Keratinocyte (primary cell): ENCODE results near the gene MGLL. TPM values are rescaled to one million over a fixed set of nuclear protein-coding genes. Genes with fewer than 3 reads are reported as not detected.

Source experiments
- DNase-seq: peaks from one replicate; pipeline ENCODE4 v3.0.0-alpha.2; 2011; ENCODE audit warnings: low read depth, missing footprints, low spot score
- FAIRE-seq: peaks from 2 replicates; lab custom pipeline; 2011; peaks lifted over from hg19 to GRCh38; lab: Jason Lieb, UNC
- H2AFZ ChIP-seq: 2 replicates; pipeline ENCODE4 v1.6.0; 2012; ENCODE audit warnings: low read length, control low read depth, inconsistent platforms; ENCODE audit not compliant: control insufficient read depth
- H3K27ac ChIP-seq: 2 replicates; pipeline ENCODE4 v1.5.1; 2011; ENCODE audit warnings: low read length; ENCODE audit not compliant: control insufficient read depth, insufficient read depth
- H3K27me3 ChIP-seq: 3 replicates; pipeline ENCODE4 v1.6.0; 2011; ENCODE audit warnings: low read length; ENCODE audit not compliant: control insufficient read depth, insufficient read depth; ENCODE audit errors: extremely low read depth
- H3K36me3 ChIP-seq, 2 experiments: 2 replicates in 1 of 2; 3 replicates in 1 of 2; pipeline ENCODE4 v1.5.1; 2011; ENCODE audit warnings: low read length in 2 of 2, mild to moderate bottlenecking in 1 of 2; ENCODE audit not compliant: control insufficient read depth in 2 of 2, insufficient read depth in 2 of 2; ENCODE audit errors: extremely low read depth in 1 of 2
- H3K4me1 ChIP-seq: 3 replicates; pipeline ENCODE4 v1.5.1; 2011; ENCODE audit warnings: low read length; ENCODE audit not compliant: control insufficient read depth, insufficient read depth; ENCODE audit errors: extremely low read depth
- H3K4me2 ChIP-seq: 3 replicates; pipeline ENCODE4 v1.6.0; 2011; ENCODE audit warnings: low read depth, low read length; ENCODE audit not compliant: control insufficient read depth, insufficient read depth; ENCODE audit errors: extremely low read depth
- H3K4me3 ChIP-seq, 3 experiments: fragments of 200-600 bp in 1 of 3; sonication (generic) in 1 of 3; 2 replicates in 2 of 3; 3 replicates in 1 of 3; pipeline ENCODE4 v1.5.1; 2011 to 2016; ENCODE audit warnings: low read length in 3 of 3, mild to moderate bottlenecking in 3 of 3, control low read depth in 2 of 3, inconsistent platforms in 1 of 3, low read depth in 1 of 3, mixed read lengths in 1 of 3, mixed run types in 1 of 3, moderate library complexity in 1 of 3; ENCODE audit not compliant: control insufficient read depth in 2 of 3, insufficient read depth in 2 of 3; ENCODE audit errors: extremely low read depth in 1 of 3
- H3K79me2 ChIP-seq: 2 replicates; pipeline ENCODE4 v1.6.0; 2012; ENCODE audit warnings: low read length; ENCODE audit not compliant: control insufficient read depth, insufficient read depth
- H3K9ac ChIP-seq: 3 replicates; pipeline ENCODE4 v1.6.0; 2011; ENCODE audit warnings: low read length; ENCODE audit not compliant: control insufficient read depth, insufficient read depth; ENCODE audit errors: extremely low read depth
- H3K9me1 ChIP-seq: 3 replicates; pipeline ENCODE4 v1.6.0; 2011; ENCODE audit warnings: low read length; ENCODE audit not compliant: control insufficient read depth, insufficient read depth; ENCODE audit errors: extremely low read depth
- H3K9me3 ChIP-seq: 2 replicates; pipeline ENCODE4 v1.5.1; 2012; ENCODE audit warnings: low read depth, low read length; ENCODE audit not compliant: control insufficient read depth
- H4K20me1 ChIP-seq: 3 replicates; pipeline ENCODE4 v1.6.0; 2011; ENCODE audit warnings: low read length; ENCODE audit not compliant: control insufficient read depth, insufficient read depth; ENCODE audit errors: extremely low read depth
- CTCF ChIP-seq, 3 experiments: IDR thresholded peaks in 1 of 3; conservative IDR thresholded peaks in 1 of 3; optimal IDR thresholded peaks in 1 of 3; 2 replicates in 2 of 3; 3 replicates in 1 of 3; pipeline versions ENCODE3 to v1.5.1; 2011; ENCODE audit warnings: low read length in 3 of 3, mild to moderate bottlenecking in 3 of 3, moderate library complexity in 2 of 3, control low read depth in 1 of 3, inconsistent platforms in 1 of 3; ENCODE audit not compliant: insufficient read depth in 2 of 3; ENCODE audit errors: extremely low read depth in 1 of 3
- EZH2 ChIP-seq: IDR thresholded peaks from one replicate; pipeline ENCODE4 v1.6.1; 2012; ENCODE audit warnings: inconsistent platforms, mild to moderate bottlenecking, low read length, moderate library complexity
- dilution Hi-C: fragments of 300-500 bp; cut with MboI; formaldehyde crosslinking; loops from one replicate; pipeline ENCODE4 v1.7.0; 2020; ENCODE audit warnings: low sequenced_read_pairs; ENCODE audit not compliant: extremely low pct_ligation_motif_present
- polyA plus RNA-seq, 5 experiments: library from polyadenylated mRNA; depleted of rRNA in 3 of 5; stranded (reverse) in 3 of 5; stranded (forward) in 1 of 5; unstranded in 1 of 5; fragments of >200 nt; gene quantifications; 1 replicate in 1 of 5; 2 replicates in 3 of 5; 3 replicates in 1 of 5; pipeline versions ENCODE4 v1.2.1 to v1.2.3, GENCODE V29; 2011 to 2012; ENCODE audit warnings: missing spikeins in 2 of 5, low read depth in 1 of 5, low replicate concordance in 1 of 5

MGLL gene
- polyA plus RNA-seq, 1 donor (not counting 4 experiments of a cell fraction or from before 2014, with no cell fraction given) = 17.8 TPM

- Histone ChIP-seq H2AFZ (no peak overlapping the region), H3K4me1 (peaks cover 10% of the 10 kb centered on the region), H4K20me1 (no peaks in the 10 kb centered on the region), H3K9me3 (no peaks in the 10 kb centered on the region), H3K79me2 (no peaks in the 10 kb centered on the region), H3K27me3 (no peaks in the 10 kb centered on the region), H3K36me3 (peaks cover 0 to 2% of the 10 kb centered on the region in 2 experiments), H3K27ac (no peak overlapping the region), H3K9ac (no peak overlapping the region), H3K4me3 (no peak overlapping the region), H3K9me1 (no peaks in the 10 kb centered on the region), H3K4me2 (no peak overlapping the region)
- DNase-seq = no peak
- TF ChIP-seq EZH2 (no peak), CTCF (optimal IDR thresholded peaks at IDR 0.05 in 1 of 3, IDR thresholded peaks at IDR 0.05 in 1 of 3, conservative IDR thresholded peaks at IDR 0.05 in 1 of 3; ENCODE audit: extremely low read depth in 1 of 3, insufficient read depth in 2 of 3, low read length in 3 of 3) (no peak)
- no peak for FAIRE-seq
- dilution Hi-C loops = no loop called here
Observed at GRCh38 chr3:127763337-127763736, 59.0 kb downstream of the MGLL start.

GRCh38 chr3:127762787-127763105 is 59.6 kb downstream of the MGLL start:
- Histone ChIP-seq H3K9me1 (no peaks in the 10 kb centered on the region), H3K27me3 (no peaks in the 10 kb centered on the region), H3K4me2 (no peak overlapping the region), H3K4me1 (peaks cover 4% of the 10 kb centered on the region), H3K9me3 (no peaks in the 10 kb centered on the region), H3K9ac (no peak overlapping the region), H3K36me3 (peaks cover 0 to 2% of the 10 kb centered on the region in 2 experiments), H3K79me2 (no peaks in the 10 kb centered on the region), H3K4me3 (no peak overlapping the region), H3K27ac (no peak overlapping the region), H4K20me1 (no peaks in the 10 kb centered on the region), H2AFZ (no peak overlapping the region)
- dilution Hi-C loops = no loop called here
- no peak for FAIRE-seq
- TF ChIP-seq EZH2 (no peak), CTCF (optimal IDR thresholded peaks at IDR 0.05 in 1 of 3, IDR thresholded peaks at IDR 0.05 in 1 of 3, conservative IDR thresholded peaks at IDR 0.05 in 1 of 3; ENCODE audit: extremely low read depth in 1 of 3, insufficient read depth in 2 of 3, low read length in 3 of 3) (no peak)
- no peak for DNase-seq
